Thyroid gland (tissue), 4 donors: Measurements from ENCODE around the gene MCAM.

Experiments used
- CTCF ChIP-seq, 6 experiments: fragments of 200-600 bp in 3 of 6; fragments of 450-650 bp in 3 of 6; sonication (generic) in 3 of 6; IDR thresholded peaks; one replicate each; pipeline ENCODE4 v1.5.1; 2016 to 2019; ENCODE audit warnings: antibody characterized with exemption in 6 of 6, mild to moderate bottlenecking in 2 of 6, inconsistent platforms in 1 of 6, moderate library complexity in 1 of 6
- POLR2A ChIP-seq, 2 donors: fragments of 450-650 bp; IDR thresholded peaks; one replicate each; pipeline ENCODE4 v1.6.1; 2017; ENCODE audit warnings: antibody characterized with exemption in 2 of 2, mild to moderate bottlenecking in 2 of 2, moderate library complexity in 1 of 2

DNA sequence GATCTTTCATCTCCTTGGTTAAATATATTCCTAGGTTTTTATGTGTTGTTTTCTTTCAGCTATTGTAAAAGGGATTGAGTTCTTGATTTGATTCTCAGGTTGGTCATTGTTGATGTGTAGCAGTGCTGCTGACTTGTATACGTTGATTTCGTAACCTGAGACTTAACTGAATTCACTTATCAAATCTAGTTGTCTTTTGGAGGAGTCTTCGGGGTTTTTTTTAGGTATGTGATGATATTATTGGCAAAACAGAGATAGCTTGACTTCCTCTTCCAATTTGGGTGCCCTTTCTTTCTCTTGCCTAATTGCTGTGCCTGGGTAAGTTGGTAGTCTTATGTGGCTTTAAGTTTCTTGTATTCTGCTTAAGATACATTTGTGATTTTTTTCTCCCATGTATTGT lies 57.9 kb downstream of the MCAM start:
- TF ChIP-seq POLR2A (IDR thresholded peaks at IDR 0.05) (no peak), CTCF (IDR thresholded peaks at IDR 0.05) (no peak)
